Measurements from ENCODE around the gene DDX3X.

DNA sequence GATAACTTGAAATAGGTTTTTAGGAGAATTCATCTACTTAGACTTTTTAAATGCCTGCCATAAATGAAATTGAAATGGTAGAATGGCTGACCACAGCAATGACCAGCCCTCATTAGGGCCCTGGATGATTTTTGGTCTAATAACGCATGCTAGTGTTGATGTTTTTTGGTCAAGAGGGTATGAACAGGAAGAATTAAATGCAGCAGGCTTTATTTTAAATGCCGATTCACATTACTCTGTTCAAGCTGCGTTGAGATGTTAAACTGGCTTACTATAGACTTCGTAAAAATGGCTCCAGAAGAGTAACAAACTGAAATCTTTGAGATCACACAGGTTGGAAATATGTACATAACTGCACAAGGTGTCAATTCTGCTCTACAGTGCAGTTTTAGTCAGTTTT, 14.6 kb downstream of the DDX3X start:
- TF ChIP-seq, protein P1, sequence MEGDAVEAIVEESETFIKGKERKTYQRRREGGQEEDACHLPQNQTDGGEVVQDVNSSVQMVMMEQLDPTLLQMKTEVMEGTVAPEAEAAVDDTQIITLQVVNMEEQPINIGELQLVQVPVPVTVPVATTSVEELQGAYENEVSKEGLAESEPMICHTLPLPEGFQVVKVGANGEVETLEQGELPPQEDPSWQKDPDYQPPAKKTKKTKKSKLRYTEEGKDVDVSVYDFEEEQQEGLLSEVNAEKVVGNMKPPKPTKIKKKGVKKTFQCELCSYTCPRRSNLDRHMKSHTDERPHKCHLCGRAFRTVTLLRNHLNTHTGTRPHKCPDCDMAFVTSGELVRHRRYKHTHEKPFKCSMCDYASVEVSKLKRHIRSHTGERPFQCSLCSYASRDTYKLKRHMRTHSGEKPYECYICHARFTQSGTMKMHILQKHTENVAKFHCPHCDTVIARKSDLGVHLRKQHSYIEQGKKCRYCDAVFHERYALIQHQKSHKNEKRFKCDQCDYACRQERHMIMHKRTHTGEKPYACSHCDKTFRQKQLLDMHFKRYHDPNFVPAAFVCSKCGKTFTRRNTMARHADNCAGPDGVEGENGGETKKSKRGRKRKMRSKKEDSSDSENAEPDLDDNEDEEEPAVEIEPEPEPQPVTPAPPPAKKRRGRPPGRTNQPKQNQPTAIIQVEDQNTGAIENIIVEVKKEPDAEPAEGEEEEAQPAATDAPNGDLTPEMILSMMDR (IDR thresholded peaks at IDR 0.05) = no peak
- no peak for TF ChIP-seq EZH2 (IDR thresholded peaks at IDR 0.05)

Data from neural progenitor cell (in vitro differentiated cells).